Tibial nerve (tissue), 4 donors: ENCODE data around the gene WFS1. TPM values are rescaled to one million over a fixed set of nuclear protein-coding genes. Genes with fewer than 3 reads are reported as not detected.

Experiments used
- DNase-seq, 2 donors: peaks; one replicate each; pipeline ENCODE4 v3.0.0-alpha.2; 2019; ENCODE audit warnings: low spot score in 2 of 2
- H3K27ac ChIP-seq, 4 donors: fragments of 200-600 bp; sonication (generic) in 3 of 4; one replicate each; pipeline ENCODE4 v1.5.1; 2017 to 2019; ENCODE audit warnings: mild to moderate bottlenecking in 1 of 4
- H3K27me3 ChIP-seq, 2 donors: fragments of 200-600 bp; sonication (generic) in 1 of 2; one replicate each; pipeline versions ENCODE4 v1.5.1 to v1.6.0; 2017 to 2019
- H3K36me3 ChIP-seq, 3 donors: fragments of 200-600 bp; sonication (generic); one replicate each; pipeline ENCODE4 v1.5.1; 2018 to 2019
- H3K4me1 ChIP-seq, 4 donors: fragments of 200-600 bp; sonication (generic) in 3 of 4; one replicate each; pipeline ENCODE4 v1.5.1; 2017 to 2019
- H3K4me3 ChIP-seq, 4 donors: fragments of 200-600 bp; sonication (generic) in 3 of 4; one replicate each; pipeline ENCODE4 v1.5.1; 2017 to 2019; ENCODE audit warnings: mild to moderate bottlenecking in 1 of 4, moderate library complexity in 1 of 4
- H3K9me3 ChIP-seq, 4 donors: fragments of 200-600 bp; sonication (generic) in 3 of 4; one replicate each; pipeline ENCODE4 v1.5.1; 2017 to 2019
- EP300 ChIP-seq, 2 donors: sonication (generic); formaldehyde crosslinking; IDR thresholded peaks; one replicate each; pipeline ENCODE4 v1.6.1; 2017; ENCODE audit warnings: antibody characterized with exemption in 2 of 2, mild to moderate bottlenecking in 1 of 2
- POLR2A ChIP-seq, 2 donors: fragments of 450-650 bp; IDR thresholded peaks; one replicate each; pipeline ENCODE4 v1.6.1; 2017; ENCODE audit warnings: antibody characterized with exemption in 2 of 2, mild to moderate bottlenecking in 2 of 2, moderate library complexity in 2 of 2
- WGBS, 2 donors: methylation state at CpG; one replicate each; pipeline ENCODE4 v1.1.5; 2018; 5-methylcytosine and 5-hydroxymethylcytosine counted together
- total RNA-seq, 4 donors: library from RNA; depleted of rRNA; stranded (reverse); fragments of >200 nt; gene quantifications; one replicate each; pipeline ENCODE4 v1.1.0, GENCODE V29; 2016
- TF ChIP-seq, protein P1 (sequence below), 5 experiments: fragments of 200-600 bp in 3 of 5; fragments of 450-650 bp in 2 of 5; sonication (generic) in 3 of 5; IDR thresholded peaks; one replicate each; pipeline ENCODE4 v1.5.1; 2016 to 2019; ENCODE audit warnings: antibody characterized with exemption in 5 of 5, mild to moderate bottlenecking in 3 of 5, moderate library complexity in 2 of 5

WFS1 gene
- total RNA-seq, 4 donors from 2014 or later: 52.8 to 125 (median 57.9) TPM

DNA sequence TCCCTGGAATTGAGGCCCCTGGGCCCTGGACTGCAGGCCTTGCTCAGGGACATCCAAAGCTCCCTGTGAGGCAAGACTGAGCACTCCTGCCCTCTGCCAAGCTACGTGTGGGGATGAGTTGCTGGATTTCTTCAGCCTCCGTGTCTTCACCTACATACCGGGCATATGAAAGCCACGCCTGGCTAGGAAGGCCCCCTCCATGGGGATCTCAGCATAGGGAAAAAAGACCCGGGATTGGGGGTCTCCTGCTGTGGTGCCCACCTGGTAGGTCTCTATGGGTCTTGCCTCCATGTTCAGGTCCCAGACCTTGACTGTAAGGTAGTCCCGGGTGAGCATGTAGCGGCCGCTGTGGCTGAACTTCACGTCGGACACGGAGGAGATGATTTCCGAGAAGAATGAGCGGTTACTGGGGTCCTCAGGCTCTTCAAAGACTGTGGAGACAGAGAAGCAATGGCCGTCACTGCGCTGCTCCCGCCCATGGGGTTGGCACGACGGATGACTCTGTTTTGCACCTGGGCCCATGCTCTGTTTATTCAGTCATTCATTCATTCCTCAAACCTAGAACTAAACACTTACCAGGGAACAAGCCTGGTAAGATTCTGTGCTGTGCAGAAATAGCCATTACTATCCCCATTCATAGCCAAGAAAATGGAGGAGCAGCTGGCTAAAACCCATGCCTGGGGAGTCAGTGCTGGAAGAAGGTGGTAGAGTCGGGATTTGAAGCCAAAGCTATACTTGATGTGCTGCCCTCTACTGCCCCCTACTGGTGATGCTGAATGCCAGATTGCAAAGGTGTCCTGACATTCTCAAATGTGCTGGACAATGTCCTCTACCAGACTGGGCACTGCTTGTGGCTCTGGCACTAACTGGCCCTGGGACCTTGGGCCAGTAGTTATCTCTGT is 63.9 kb downstream of the WFS1 start:
- no peak for TF ChIP-seq POLR2A (IDR thresholded peaks at IDR 0.05)
- TF ChIP-seq, protein P1, sequence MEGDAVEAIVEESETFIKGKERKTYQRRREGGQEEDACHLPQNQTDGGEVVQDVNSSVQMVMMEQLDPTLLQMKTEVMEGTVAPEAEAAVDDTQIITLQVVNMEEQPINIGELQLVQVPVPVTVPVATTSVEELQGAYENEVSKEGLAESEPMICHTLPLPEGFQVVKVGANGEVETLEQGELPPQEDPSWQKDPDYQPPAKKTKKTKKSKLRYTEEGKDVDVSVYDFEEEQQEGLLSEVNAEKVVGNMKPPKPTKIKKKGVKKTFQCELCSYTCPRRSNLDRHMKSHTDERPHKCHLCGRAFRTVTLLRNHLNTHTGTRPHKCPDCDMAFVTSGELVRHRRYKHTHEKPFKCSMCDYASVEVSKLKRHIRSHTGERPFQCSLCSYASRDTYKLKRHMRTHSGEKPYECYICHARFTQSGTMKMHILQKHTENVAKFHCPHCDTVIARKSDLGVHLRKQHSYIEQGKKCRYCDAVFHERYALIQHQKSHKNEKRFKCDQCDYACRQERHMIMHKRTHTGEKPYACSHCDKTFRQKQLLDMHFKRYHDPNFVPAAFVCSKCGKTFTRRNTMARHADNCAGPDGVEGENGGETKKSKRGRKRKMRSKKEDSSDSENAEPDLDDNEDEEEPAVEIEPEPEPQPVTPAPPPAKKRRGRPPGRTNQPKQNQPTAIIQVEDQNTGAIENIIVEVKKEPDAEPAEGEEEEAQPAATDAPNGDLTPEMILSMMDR (IDR thresholded peaks at IDR 0.05): peak in 1 of 5 experiments; percentile 20
- peaks cover 0 to 22% (median 0%) of the 10 kb centered on the region in 4 donors for H3K9me3 ChIP-seq
- peaks cover 2 to 27% of the 10 kb centered on the region in 2 donors for H3K27me3 ChIP-seq
- no peak overlapping the region for H3K4me3 ChIP-seq
- H3K4me1 ChIP-seq: peaks cover 0 to 4% (median 0%) of the 10 kb centered on the region in 4 donors
- H3K27ac ChIP-seq: no peak overlapping the region
- H3K36me3 ChIP-seq: no peaks in the 10 kb centered on the region
- WGBS, 2 donors: 84 to 88% methylated on average over 19 of the region's 19 CpGs
- no peak for DNase-seq

DNA sequence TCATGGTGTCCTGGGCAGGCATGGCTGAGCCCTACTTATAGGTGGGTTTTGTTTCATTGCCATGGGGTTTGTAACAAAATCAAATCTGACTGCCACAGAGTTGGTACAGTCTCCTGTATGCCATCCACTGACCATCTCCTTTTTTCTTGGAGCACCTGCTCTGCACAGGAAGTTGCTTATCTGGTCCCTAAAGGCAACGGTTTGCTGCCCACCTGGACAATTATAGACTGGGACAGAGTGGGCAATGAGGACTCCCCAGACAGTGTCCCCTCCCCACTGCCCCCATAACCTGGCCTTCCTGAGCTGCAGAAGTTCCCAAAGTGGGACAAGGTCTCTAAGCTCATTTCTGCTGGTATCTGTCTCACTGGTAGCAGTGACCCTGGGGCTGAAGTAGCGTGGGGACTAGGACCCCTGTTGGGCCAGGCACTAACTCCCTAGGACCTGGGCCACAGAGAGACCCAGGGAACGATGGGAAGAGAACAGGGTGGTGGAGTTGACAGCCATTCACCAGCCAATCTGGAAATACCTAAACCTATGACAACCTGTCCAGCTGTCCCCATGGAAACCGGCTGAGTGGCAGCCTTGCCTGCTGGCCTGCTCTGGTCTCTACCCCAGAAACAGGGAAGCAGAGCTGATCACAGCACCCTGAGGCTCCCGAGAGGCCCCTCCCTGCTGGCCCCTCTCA is 64.7 kb downstream of the WFS1 start:
- no peak overlapping the region for H3K27ac ChIP-seq
- TF ChIP-seq, protein P1 (IDR thresholded peaks at IDR 0.05): no peak
- no peak for TF ChIP-seq POLR2A (IDR thresholded peaks at IDR 0.05)
- TF ChIP-seq EP300 (IDR thresholded peaks at IDR 0.05): no peak
- peaks cover 0 to 22% (median 0%) of the 10 kb centered on the region in 4 donors for H3K9me3 ChIP-seq
- H3K36me3 ChIP-seq: no peaks in the 10 kb centered on the region
- no peak overlapping the region for H3K4me3 ChIP-seq
- DNase-seq: no peak
- 65 to 77% methylated on average over 3 to 5 of the region's 5 CpGs for WGBS, 2 donors
- peaks cover 0 to 4% (median 0%) of the 10 kb centered on the region in 4 donors for H3K4me1 ChIP-seq
- H3K27me3 ChIP-seq: peaks cover 2 to 35% of the 10 kb centered on the region in 2 donors

DNA sequence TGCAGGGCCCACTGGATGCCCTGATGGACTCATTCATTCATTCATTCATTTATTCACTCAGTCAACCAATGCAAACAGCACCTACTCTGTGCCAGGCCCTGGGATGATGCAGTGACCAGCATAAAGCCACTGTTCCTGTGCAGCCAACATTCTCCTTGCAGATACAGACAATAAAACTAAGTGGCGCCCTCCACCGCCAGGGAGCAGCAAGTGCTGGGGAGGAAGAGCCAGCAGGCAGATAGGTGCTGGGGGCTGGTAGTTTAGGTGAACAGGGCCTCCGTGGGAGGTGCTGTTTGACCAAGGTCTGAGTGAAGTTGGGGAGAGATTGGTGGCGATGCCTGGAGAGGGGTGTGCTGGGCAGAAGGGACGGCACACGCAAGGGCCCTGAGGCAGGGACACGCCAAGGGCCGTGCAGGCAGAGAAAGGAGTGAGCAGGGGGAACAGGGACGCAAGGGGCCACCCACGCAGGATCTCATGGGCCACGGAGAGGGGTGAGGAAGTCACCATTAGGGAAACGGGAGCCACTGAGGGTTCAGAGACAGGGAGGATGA is 65.5 kb downstream of the WFS1 start:
- no peaks in the 10 kb centered on the region for H3K36me3 ChIP-seq
- 61 to 70% methylated on average over 12 of the region's 12 CpGs for WGBS, 2 donors

DNA sequence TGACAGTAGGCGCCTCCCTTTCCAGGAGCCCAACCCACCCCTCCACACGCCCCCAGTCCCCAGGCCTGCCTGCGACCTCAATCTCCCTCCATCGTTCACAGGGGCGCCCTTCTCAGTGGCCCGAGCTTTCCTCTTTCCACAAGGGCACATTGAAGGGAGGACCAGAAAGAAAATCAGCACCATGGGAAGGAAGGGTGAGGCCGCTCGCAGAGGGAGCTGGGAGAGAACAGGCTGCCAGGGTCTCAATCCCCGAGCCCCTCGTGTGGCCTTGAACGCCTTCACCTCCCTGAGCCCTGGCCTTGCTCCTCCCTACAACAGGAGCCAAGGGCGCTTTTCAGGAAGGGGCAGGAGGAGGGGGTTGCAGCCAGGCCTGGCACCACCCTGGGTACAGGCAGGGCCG is 66.5 kb downstream of the WFS1 start:
- H3K9me3 ChIP-seq: peaks cover 0 to 22% (median 0%) of the 10 kb centered on the region in 4 donors
- no peak for DNase-seq
- TF ChIP-seq EP300 (IDR thresholded peaks at IDR 0.05) (no peak), POLR2A (IDR thresholded peaks at IDR 0.05) (no peak)
- TF ChIP-seq, protein P1 (IDR thresholded peaks at IDR 0.05): no peak
- H3K27me3 ChIP-seq: peaks cover 2 to 51% of the 10 kb centered on the region in 2 donors
- WGBS, 2 donors: 76 to 82% methylated on average over 13 of the region's 13 CpGs
- H3K36me3 ChIP-seq: no peaks in the 10 kb centered on the region
- H3K4me1 ChIP-seq: peaks cover 0 to 4% (median 0%) of the 10 kb centered on the region in 4 donors
- no peak overlapping the region for H3K27ac ChIP-seq
- no peak overlapping the region for H3K4me3 ChIP-seq

More for the DNA sequence above, 65.5 kb downstream of the WFS1 start:
- no peak for DNase-seq
- Histone ChIP-seq H3K4me1 (peaks cover 0 to 4% (median 0%) of the 10 kb centered on the region in 4 donors), H3K27me3 (peaks cover 2 to 42% of the 10 kb centered on the region in 2 donors), H3K9me3 (peaks cover 0 to 22% (median 0%) of the 10 kb centered on the region in 4 donors), H3K27ac (no peak overlapping the region), H3K4me3 (no peak overlapping the region)
- TF ChIP-seq, protein P1 (IDR thresholded peaks at IDR 0.05): no peak
- TF ChIP-seq POLR2A (IDR thresholded peaks at IDR 0.05) (no peak), EP300 (IDR thresholded peaks at IDR 0.05) (no peak)
